Measurements from ENCODE around the gene TYW1. TPM values are rescaled to one million over a fixed set of nuclear protein-coding genes. Genes with fewer than 3 reads are reported as not detected.

TYW1 gene
- total and polyA plus RNA-seq, 2 of the 8 experiments (the other 6 are each of a cell fraction or from before 2014, with no cell fraction given) = 8.8 to 16.2 TPM

DNA sequence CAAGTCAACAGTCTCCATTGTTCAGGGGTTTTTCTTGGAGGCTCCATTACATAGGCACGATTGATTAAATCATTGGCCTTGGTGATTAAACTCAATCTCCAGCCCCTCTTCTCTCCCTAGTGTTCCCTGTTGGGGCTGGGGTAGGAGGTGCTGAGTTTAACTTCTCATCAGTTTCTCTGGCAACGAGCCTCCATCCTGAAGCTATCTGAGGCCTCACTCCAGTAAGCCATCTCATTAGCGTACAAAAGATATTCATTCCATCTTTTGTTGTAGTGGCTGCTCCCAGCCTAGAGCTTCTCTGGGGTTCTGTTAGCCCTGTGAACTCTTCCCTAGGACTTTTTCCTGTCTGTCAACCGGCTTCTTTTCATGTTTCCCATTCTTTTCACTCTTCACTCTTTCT, 11.6 kb downstream of the TYW1 start:
- no peak overlapping the region for H3K9ac ChIP-seq (replicated peaks in 1 of 4; ENCODE audit: extremely low read depth in 1 of 4, low read depth in 3 of 4, low read length in 3 of 4)
- H3K4me3 ChIP-seq (ENCODE audit: extremely low read depth in 1 of 4, insufficient read depth in 2 of 4, low read depth in 3 of 4, low read length in 4 of 4) = no peak overlapping the region
- peaks cover 0 to 10% (median 4%) of the 10 kb centered on the region in 4 experiments; a peak in 4 of 8 replicates for H3K36me3 ChIP-seq (ENCODE audit: control insufficient read depth in 2 of 4, insufficient read depth in 4 of 4, low read length in 3 of 4)
- 89% methylated on average over 4 of the region's 4 CpGs; no CpG with 5 or more reads in 1 of the 2 experiments for WGBS, 2 experiments (ENCODE audit: extremely low coverage in 1 of 2, insufficient coverage in 1 of 2, insufficient read length in 1 of 2, insufficient replicate concordance in 2 of 2, low coverage in 1 of 2, low lambda C conversion rate in 2 of 2, missing lambda C conversion rate in 1 of 2)
- H3K4me2 ChIP-seq (ENCODE audit: insufficient read depth in 1 of 2, low read depth in 2 of 2, low read length in 2 of 2) = no peak overlapping the region
- peaks cover 0 to 6% of the 10 kb centered on the region in 2 experiments; a peak in 1 of 4 replicates for H3K79me2 ChIP-seq (ENCODE audit: control insufficient read depth in 1 of 2, insufficient read depth in 2 of 2, low read length in 2 of 2)
- no peak overlapping the region for H4K8ac ChIP-seq (ENCODE audit: extremely low read depth, insufficient read depth, low read length)
- H3K9me3 ChIP-seq (ENCODE audit: insufficient read depth in 2 of 2, low read depth in 1 of 2, low read length in 1 of 2) = no peaks in the 10 kb centered on the region
- H2BK15ac ChIP-seq (ENCODE audit: low read length) = no peak overlapping the region
- FAIRE-seq (no peak), DNase-seq (ENCODE audit: low read depth in 1 of 2, low spot score in 2 of 2) (no peak)
- no peak overlapping the region for H3K27ac ChIP-seq (ENCODE audit: low read depth, low read length)
- H2BK20ac ChIP-seq (ENCODE audit: low read length) = no peak overlapping the region
- ChIA-PET CTCF (ENCODE audit: partially characterized antibody) (no interaction called here), POLR2A (ENCODE audit: partially characterized antibody) (no interaction called here)
- TF ChIP-seq RXRA (IDR thresholded peaks at IDR 0.05; ENCODE audit: insufficient read depth, low read depth, low read length) (no peak), NRF1 (IDR thresholded peaks at IDR 0.05; ENCODE audit: low read depth, low read length) (no peak), CREB1 (IDR thresholded peaks at IDR 0.05) (no peak), EGR1 (IDR thresholded peaks at IDR 0.05; ENCODE audit: borderline replicate concordance, low read depth, low read length) (no peak), CBX8 (IDR thresholded peaks at IDR 0.05; ENCODE audit: borderline replicate concordance, low read depth, low read length) (no peak)
- no peaks in the 10 kb centered on the region for H3K79me1 ChIP-seq (ENCODE audit: low read depth, low read length)
- no peak overlapping the region for H4K5ac ChIP-seq (ENCODE audit: insufficient read length, low read depth, low read length)
- no peak overlapping the region for H2AFZ ChIP-seq (ENCODE audit: low read length)
- H3K14ac ChIP-seq (ENCODE audit: insufficient read length) = no peak overlapping the region
- H3K23ac ChIP-seq (ENCODE audit: insufficient read length) = no peak overlapping the region
- no peak overlapping the region for H2AK5ac ChIP-seq (ENCODE audit: low read depth, low read length)
- no peaks in the 10 kb centered on the region for H3K23me2 ChIP-seq (ENCODE audit: low read depth, low read length)
- no peak overlapping the region for H2BK12ac ChIP-seq (ENCODE audit: low read depth, low read length)
- H3K18ac ChIP-seq (ENCODE audit: extremely low read depth, low read length) = no peak overlapping the region
- H4K20me1 ChIP-seq (replicated peaks in 1 of 2; ENCODE audit: control insufficient read depth in 1 of 2, insufficient read depth in 2 of 2, low read length in 2 of 2) = no peaks in the 10 kb centered on the region
- no peak overlapping the region for H3K4ac ChIP-seq (replicated peaks; ENCODE audit: insufficient read length, low read depth, low read length)
- no peak overlapping the region for H2BK5ac ChIP-seq (ENCODE audit: low read depth, low read length)
- no peak overlapping the region for H4K91ac ChIP-seq (replicated peaks; ENCODE audit: insufficient read length, low read length)
- no peak overlapping the region for H3K56ac ChIP-seq (replicated peaks; ENCODE audit: insufficient read length, low read depth, low read length)
- no peaks in the 10 kb centered on the region for H3K27me3 ChIP-seq (replicated peaks in 1 of 4; ENCODE audit: control insufficient read depth in 3 of 4, extremely low read depth in 1 of 4, insufficient read depth in 3 of 4, low read length in 3 of 4)
- no peaks in the 10 kb centered on the region for H3K4me1 ChIP-seq (replicated peaks in 1 of 4; ENCODE audit: control insufficient read depth in 3 of 4, insufficient read depth in 4 of 4, low read length in 3 of 4)
- no peak overlapping the region for H2BK120ac ChIP-seq (replicated peaks; ENCODE audit: low read depth, low read length)

All from H1 (cell line).